Ishikawa (cell line): ENCODE results near the gene TTLL7.
A peak's percentile ranks its signal among the peaks of the same experiment; 100 is the strongest.

Experiments
- CEBPB ChIP-seq: IDR thresholded peaks from 2 replicates; pipeline ENCODE4 v1.6.1; 2012
- CREB1 ChIP-seq: IDR thresholded peaks from 2 replicates; pipeline ENCODE4 v1.6.1; 2012; ENCODE audit warnings: low read depth
- EGR1 ChIP-seq: IDR thresholded peaks from 2 replicates; pipeline ENCODE4 v1.6.1; 2012
- EP300 ChIP-seq: IDR thresholded peaks from 2 replicates; pipeline ENCODE4 v1.6.1; 2012; ENCODE audit warnings: borderline replicate concordance
- FOXM1 ChIP-seq: IDR thresholded peaks from 2 replicates; pipeline ENCODE4 v1.6.1; 2012; ENCODE audit warnings: low read depth, borderline replicate concordance
- MAX ChIP-seq: IDR thresholded peaks from 2 replicates; pipeline ENCODE4 v1.6.1; 2012
- NFIC ChIP-seq: IDR thresholded peaks from 2 replicates; pipeline ENCODE4 v1.6.1; 2012
- RAD21 ChIP-seq: IDR thresholded peaks from 2 replicates; pipeline ENCODE4 v1.6.1; 2012; ENCODE audit warnings: low read depth
- TAF1 ChIP-seq: IDR thresholded peaks from 2 replicates; pipeline ENCODE4 v1.6.1; 2012; ENCODE audit warnings: low read depth, mild to moderate bottlenecking
- TCF12 ChIP-seq: IDR thresholded peaks from 2 replicates; pipeline ENCODE4 v1.6.1; 2012; ENCODE audit warnings: low read depth
- TEAD4 ChIP-seq: IDR thresholded peaks from 2 replicates; pipeline ENCODE4 v1.6.1; 2012
- USF1 ChIP-seq: IDR thresholded peaks from 2 replicates; pipeline ENCODE4 v1.6.1; 2012
- YY1 ChIP-seq: IDR thresholded peaks from 2 replicates; pipeline ENCODE4 v1.6.1; 2012; ENCODE audit warnings: low read depth
- ZBTB7A ChIP-seq: IDR thresholded peaks from 2 replicates; pipeline ENCODE4 v1.6.1; 2012; ENCODE audit warnings: low read depth
- TF ChIP-seq, protein P1 (sequence below): IDR thresholded peaks from 2 replicates; pipeline ENCODE4 v1.6.1; 2012; ENCODE audit warnings: low read depth, mild to moderate bottlenecking

TTLL7 gene

GRCh38 chr1:83912876-83913275 lies 86.1 kb downstream of the TTLL7 start:
- no peak for TF ChIP-seq MAX
- no peak for TF ChIP-seq CREB1
- TF ChIP-seq FOXM1: no peak

GRCh38 chr1:83910461-83910860 lies 88.5 kb downstream of the TTLL7 start:
- TF ChIP-seq TAF1 (no peak), USF1 (no peak), TCF12 (no peak), ZBTB7A (no peak), EP300 (no peak), YY1 (no peak), CREB1 (no peak), MAX (no peak), FOXM1 (no peak), NFIC (no peak), EGR1 (no peak), RAD21 (no peak), CEBPB (no peak), TEAD4 (no peak)
- TF ChIP-seq, protein P1, sequence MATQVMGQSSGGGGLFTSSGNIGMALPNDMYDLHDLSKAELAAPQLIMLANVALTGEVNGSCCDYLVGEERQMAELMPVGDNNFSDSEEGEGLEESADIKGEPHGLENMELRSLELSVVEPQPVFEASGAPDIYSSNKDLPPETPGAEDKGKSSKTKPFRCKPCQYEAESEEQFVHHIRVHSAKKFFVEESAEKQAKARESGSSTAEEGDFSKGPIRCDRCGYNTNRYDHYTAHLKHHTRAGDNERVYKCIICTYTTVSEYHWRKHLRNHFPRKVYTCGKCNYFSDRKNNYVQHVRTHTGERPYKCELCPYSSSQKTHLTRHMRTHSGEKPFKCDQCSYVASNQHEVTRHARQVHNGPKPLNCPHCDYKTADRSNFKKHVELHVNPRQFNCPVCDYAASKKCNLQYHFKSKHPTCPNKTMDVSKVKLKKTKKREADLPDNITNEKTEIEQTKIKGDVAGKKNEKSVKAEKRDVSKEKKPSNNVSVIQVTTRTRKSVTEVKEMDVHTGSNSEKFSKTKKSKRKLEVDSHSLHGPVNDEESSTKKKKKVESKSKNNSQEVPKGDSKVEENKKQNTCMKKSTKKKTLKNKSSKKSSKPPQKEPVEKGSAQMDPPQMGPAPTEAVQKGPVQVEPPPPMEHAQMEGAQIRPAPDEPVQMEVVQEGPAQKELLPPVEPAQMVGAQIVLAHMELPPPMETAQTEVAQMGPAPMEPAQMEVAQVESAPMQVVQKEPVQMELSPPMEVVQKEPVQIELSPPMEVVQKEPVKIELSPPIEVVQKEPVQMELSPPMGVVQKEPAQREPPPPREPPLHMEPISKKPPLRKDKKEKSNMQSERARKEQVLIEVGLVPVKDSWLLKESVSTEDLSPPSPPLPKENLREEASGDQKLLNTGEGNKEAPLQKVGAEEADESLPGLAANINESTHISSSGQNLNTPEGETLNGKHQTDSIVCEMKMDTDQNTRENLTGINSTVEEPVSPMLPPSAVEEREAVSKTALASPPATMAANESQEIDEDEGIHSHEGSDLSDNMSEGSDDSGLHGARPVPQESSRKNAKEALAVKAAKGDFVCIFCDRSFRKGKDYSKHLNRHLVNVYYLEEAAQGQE: no peak

DNA sequence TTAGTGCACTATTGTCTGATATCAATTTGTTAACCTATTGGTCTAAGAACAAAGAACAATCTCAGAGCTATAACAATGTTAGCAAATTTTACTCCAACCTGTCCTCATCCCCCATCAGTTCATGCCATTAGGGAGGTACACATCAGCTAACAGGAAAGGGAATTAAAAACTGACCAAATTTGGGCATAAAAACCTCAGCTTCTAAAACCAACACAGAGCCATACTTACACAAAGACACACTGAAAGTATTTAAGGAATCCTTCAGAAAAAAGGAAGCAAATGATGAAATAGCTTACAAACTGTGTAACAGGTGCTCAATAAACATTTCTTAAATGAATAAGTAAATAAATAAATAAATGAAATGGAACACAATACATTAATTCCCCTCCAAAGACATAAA lies 89.2 kb downstream of the TTLL7 start:
- TF ChIP-seq TAF1: no peak
- TF ChIP-seq TEAD4: no peak
- no peak for TF ChIP-seq EGR1
- TF ChIP-seq, protein P1: no peak
- no peak for TF ChIP-seq YY1
- TF ChIP-seq FOXM1: no peak
- no peak for TF ChIP-seq CEBPB
- TF ChIP-seq TCF12: no peak
- no peak for TF ChIP-seq USF1
- TF ChIP-seq MAX: no peak
- no peak for TF ChIP-seq CREB1
- no peak for TF ChIP-seq RAD21
- no peak for TF ChIP-seq EP300
- no peak for TF ChIP-seq NFIC
- no peak for TF ChIP-seq ZBTB7A

GRCh38 chr1:83905315-83905907 lies 93.5 kb downstream of the TTLL7 start:
- TF ChIP-seq FOXM1: no peak
- peak; percentile 45 for TF ChIP-seq RAD21

- TF ChIP-seq TCF12: no peak
- no peak for TF ChIP-seq TEAD4
- no peak for TF ChIP-seq RAD21
- TF ChIP-seq TAF1: no peak
- no peak for TF ChIP-seq EGR1
- TF ChIP-seq, protein P1: no peak
- no peak for TF ChIP-seq USF1
- TF ChIP-seq MAX: no peak
- no peak for TF ChIP-seq NFIC
- no peak for TF ChIP-seq CEBPB
- TF ChIP-seq YY1: no peak
- TF ChIP-seq FOXM1: no peak
- no peak for TF ChIP-seq EP300
- no peak for TF ChIP-seq CREB1
- TF ChIP-seq ZBTB7A: no peak
These were observed 97.3 kb downstream of the TTLL7 start for GRCh38 chr1:83901547-83902155.
